ENCODE measurements around the gene SPPL3.

DNA sequence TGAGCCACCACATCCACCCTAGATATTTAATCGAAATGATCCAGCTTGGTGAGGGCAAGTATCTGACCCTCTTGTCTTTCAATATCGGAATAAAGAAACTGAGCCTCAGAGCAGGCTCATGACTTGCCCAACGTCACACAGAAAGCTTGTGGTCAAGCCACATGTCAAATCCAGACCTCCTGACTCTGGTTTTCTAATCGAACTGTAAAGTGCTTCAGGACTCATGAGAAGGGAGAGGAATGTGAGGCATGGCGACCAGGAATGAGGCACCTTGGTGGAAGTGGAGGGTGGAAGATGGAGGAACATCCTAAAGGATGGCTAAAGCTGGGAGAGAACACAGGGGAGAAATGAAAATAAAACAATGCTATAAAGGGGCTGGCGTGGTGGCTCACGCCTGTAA, 27.9 kb upstream of the SPPL3 start:
- TF ChIP-seq POLR2AphosphoS5 (IDR thresholded peaks at IDR 0.05; ENCODE audit: borderline replicate concordance, low read depth, low read length): no peak
- TF ChIP-seq EZH2 (IDR thresholded peaks at IDR 0.05): no peak

Data from SK-N-MC (cell line).